ENCODE results near the gene APOL4. TPM values are rescaled to one million over a fixed set of nuclear protein-coding genes. Genes with fewer than 3 reads are reported as not detected.

The APOL4 gene
- total and polyA plus RNA-seq, 7 donors = 1.2 to 14.0 (median 4.8) TPM

DNA sequence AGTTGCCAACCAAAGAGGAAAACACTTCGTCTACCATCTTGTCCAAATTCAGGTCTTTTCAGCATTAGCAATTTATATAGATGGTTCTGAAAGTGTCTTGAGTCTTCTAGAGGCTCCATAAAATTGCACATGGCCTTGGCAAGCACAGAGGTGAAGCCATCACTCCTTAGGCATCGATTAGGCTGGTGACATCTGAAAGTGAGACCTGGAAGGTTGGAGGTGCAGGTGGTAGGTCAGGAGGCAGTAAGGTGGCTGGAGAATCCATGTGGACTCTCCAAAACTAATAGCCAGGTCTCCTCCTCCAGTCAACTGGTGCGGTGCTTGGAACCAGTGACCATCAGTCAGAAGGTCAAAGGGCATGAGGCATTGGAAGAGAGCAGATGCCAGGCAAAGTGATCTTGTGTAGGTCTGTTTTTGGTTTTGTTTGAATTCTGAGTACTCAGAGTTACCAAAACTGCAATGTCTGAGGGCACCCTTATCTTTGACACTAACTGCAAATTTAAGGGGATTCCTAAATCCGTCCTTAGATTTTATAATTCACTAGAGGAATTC, 44.3 kb upstream of the APOL4 start:
- 69 to 90% methylated on average over 4 of the region's 4 CpGs for WGBS, 2 donors
- no peak overlapping the region for H3K4me3 ChIP-seq
- H3K27ac ChIP-seq = no peak overlapping the region
- no peak for DNase-seq
- intact Hi-C loops (cut with DNase I) = no loop called here
- no peaks in the 10 kb centered on the region for H3K27me3 ChIP-seq
- TF ChIP-seq, protein P1, sequence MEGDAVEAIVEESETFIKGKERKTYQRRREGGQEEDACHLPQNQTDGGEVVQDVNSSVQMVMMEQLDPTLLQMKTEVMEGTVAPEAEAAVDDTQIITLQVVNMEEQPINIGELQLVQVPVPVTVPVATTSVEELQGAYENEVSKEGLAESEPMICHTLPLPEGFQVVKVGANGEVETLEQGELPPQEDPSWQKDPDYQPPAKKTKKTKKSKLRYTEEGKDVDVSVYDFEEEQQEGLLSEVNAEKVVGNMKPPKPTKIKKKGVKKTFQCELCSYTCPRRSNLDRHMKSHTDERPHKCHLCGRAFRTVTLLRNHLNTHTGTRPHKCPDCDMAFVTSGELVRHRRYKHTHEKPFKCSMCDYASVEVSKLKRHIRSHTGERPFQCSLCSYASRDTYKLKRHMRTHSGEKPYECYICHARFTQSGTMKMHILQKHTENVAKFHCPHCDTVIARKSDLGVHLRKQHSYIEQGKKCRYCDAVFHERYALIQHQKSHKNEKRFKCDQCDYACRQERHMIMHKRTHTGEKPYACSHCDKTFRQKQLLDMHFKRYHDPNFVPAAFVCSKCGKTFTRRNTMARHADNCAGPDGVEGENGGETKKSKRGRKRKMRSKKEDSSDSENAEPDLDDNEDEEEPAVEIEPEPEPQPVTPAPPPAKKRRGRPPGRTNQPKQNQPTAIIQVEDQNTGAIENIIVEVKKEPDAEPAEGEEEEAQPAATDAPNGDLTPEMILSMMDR (IDR thresholded peaks at IDR 0.05) = no peak
- no peak for TF ChIP-seq EP300 (IDR thresholded peaks at IDR 0.05)
- TF ChIP-seq POLR2AphosphoS5 (IDR thresholded peaks at IDR 0.05) = no peak
- no peak for TF ChIP-seq POLR2A (IDR thresholded peaks at IDR 0.05)
- H3K9me3 ChIP-seq = no peaks in the 10 kb centered on the region
- H3K4me1 ChIP-seq = peaks cover 0 to 15% (median 14%) of the 10 kb centered on the region in 4 donors
- no peaks in the 10 kb centered on the region for H3K36me3 ChIP-seq

DNA sequence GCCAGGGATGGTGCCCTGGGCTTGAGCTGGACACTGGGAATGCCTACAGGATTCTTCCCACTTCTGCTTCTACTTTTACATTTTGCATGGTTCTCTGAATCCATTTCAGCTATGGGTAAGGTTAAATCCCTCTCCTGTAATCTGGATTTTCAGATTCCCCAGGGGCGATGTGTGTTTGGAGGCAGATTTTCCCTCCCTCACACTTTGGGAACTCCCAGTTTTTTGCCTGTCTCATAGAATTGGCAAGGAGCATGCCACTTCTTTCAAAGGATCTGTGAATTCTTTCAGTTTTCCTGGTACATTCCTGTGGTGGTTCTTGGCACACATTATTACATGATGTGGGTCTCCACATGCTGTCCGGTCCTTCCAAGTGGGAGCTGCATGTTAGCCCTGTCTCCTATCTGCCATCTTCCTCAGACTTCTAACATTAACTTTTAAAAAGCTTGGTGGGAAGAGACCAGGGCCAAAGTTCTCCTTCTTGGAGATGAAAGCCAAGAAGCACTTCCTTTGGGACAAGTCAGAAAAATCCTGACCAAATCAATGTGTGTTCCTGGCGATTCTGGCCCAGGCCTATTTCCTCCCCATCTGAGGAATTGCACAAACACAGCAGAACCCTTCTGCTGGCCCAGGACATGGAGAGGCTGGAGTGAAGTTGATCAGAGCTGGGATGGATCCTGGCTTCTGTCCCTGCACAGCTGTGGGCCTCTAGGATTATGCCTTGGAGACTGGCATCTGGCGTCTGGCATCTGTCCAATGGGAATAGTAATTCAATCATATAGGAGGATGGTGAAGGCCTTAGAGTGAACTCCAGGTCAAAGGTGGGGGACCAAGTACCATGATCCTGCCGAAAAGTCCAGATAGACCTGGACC, 43.1 kb upstream of the APOL4 start:
- TF ChIP-seq, protein P1 (IDR thresholded peaks at IDR 0.05) = no peak
- TF ChIP-seq EP300 (IDR thresholded peaks at IDR 0.05) = no peak
- no peak for TF ChIP-seq POLR2A (IDR thresholded peaks at IDR 0.05)
- no peak for TF ChIP-seq POLR2AphosphoS5 (IDR thresholded peaks at IDR 0.05)
- 87 to 88% methylated on average over 5 of the region's 5 CpGs for WGBS, 2 donors
- DNase-seq = no peak
- H3K9me3 ChIP-seq = no peaks in the 10 kb centered on the region
- no peaks in the 10 kb centered on the region for H3K36me3 ChIP-seq
- peaks cover 0 to 20% (median 16%) of the 10 kb centered on the region in 4 donors for H3K4me1 ChIP-seq
- no peak overlapping the region for H3K4me3 ChIP-seq
- no peaks in the 10 kb centered on the region for H3K27me3 ChIP-seq
- intact Hi-C loops (cut with DNase I) = no loop called here
- H3K27ac ChIP-seq = peak overlapping the region; percentile 69 to 77 (median 72)

DNA sequence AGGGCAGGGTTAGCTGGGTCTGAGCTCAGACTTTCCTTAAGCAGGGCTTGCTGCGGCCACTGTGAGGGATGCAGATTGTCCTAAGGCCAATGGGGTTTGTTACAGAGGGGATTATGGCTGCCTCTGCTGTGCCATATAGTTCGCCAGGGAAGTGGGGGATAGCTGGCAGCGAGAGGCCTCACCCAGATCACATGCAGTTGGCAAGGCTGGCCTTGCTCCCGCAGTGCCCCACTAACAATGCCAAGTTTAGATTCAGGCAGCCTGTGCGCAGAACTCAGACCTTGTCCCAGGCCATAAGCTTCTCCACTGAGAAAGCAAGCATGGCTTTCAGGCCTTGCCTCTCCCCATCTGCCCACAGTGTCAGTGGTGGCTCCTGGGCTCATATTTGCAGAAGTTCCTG, 42.4 kb upstream of the APOL4 start:
- intact Hi-C loops (cut with DNase I) = no loop called here
- peak overlapping the region; percentile 69 to 77 (median 72) for H3K27ac ChIP-seq
- WGBS, 2 donors = 87 to 93% methylated on average over 5 of the region's 5 CpGs
- no peaks in the 10 kb centered on the region for H3K9me3 ChIP-seq
- no peaks in the 10 kb centered on the region for H3K36me3 ChIP-seq
- H3K4me3 ChIP-seq = no peak overlapping the region
- TF ChIP-seq POLR2AphosphoS5 (IDR thresholded peaks at IDR 0.05) (no peak), POLR2A (IDR thresholded peaks at IDR 0.05) (no peak), EP300 (IDR thresholded peaks at IDR 0.05) (no peak)
- TF ChIP-seq, protein P1 (IDR thresholded peaks at IDR 0.05) = no peak
- H3K4me1 ChIP-seq = peaks cover 0 to 24% (median 17%) of the 10 kb centered on the region in 4 donors
- H3K27me3 ChIP-seq = no peaks in the 10 kb centered on the region
- no peak for DNase-seq

DNA sequence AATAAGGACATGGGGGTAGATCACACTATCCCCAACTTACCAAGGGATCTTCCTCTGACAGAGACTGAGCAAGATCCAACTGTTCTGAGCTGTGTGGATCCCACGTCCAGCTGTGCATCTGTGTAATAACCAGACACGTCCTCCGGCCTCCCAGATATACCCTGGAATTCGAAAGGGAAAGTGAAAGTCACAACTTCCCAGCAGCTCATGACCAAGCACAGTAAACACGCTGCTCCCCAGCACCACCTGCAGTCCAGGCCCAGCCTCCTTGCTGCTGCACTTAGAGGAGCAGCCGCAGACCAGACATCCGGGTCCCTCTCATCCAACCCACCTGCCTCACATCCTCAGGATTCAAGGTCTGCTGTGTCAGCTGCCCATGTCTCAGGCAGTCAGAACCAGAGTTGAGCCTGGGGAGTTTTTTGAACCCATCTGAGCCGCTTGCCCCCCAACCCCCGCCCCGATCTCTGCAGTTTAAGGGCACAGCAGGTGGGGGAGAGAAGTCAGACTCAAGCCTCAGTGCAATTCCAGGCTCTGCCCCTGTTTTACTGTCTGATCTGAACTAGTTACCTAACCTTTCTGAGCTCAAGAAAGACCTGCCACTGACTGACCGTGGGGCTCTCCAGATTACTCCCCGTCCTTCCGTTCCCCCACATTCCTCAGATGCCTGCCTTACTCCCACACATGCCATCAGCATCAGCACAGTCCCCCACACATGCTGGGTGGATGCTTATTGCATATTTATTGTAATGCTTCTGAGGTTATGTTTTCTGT, 38.0 kb upstream of the APOL4 start, which contains the start of gene APOL2:
Gene APOL2 (minus strand): TSS at position 127 of the 771 bp plus-strand sequence. CDS start 6,365 bp downstream, outside the sequence.
- Histone ChIP-seq H3K9me3 (no peaks in the 10 kb centered on the region), H3K27me3 (no peaks in the 10 kb centered on the region), H3K36me3 (no peaks in the 10 kb centered on the region), H3K4me1 (peaks cover 0 to 61% (median 49%) of the 10 kb centered on the region in 4 donors), H3K4me3 (peak within 1 kb of the TSS; percentile 36 to 60 (median 55)), H3K27ac (peak within 1 kb of the TSS; percentile 90 to 93 (median 90))
- peak; percentile 97 for DNase-seq
- peak in 1 of 4 donors; percentile 18 for TF ChIP-seq EP300 (IDR thresholded peaks at IDR 0.05)
- peak; percentile 59 to 82 for TF ChIP-seq POLR2A (IDR thresholded peaks at IDR 0.05)
- peak; percentile 88 to 98 (median 92) for TF ChIP-seq POLR2AphosphoS5 (IDR thresholded peaks at IDR 0.05)
- TF ChIP-seq, protein P1 (IDR thresholded peaks at IDR 0.05) = peak; percentile 47 to 69 (median 56)
- WGBS, 2 donors = 19 to 27% methylated on average over 13 of the region's 13 CpGs
- intact Hi-C loops (cut with DNase I) = loop anchor here (2.0 to 5.0 kb wide), 2 partner anchors 37 to 42 kb away; no protein-coding TSS in a partner anchor

All from sigmoid colon (tissue), 7 donors.